GM23248 (cell line): ENCODE data around the gene ENTPD7.

ENCODE experiments used
- EZH2 ChIP-seq: fragments of 200-600 bp; sonication (generic); IDR thresholded peaks from 2 replicates; pipeline ENCODE4 v1.6.1; 2018; ENCODE audit warnings: antibody characterized with exemption, mild to moderate bottlenecking; ENCODE audit not compliant: insufficient read depth, poor library complexity, severe bottlenecking
- EZH2phosphoT487 ChIP-seq: fragments of 200-600 bp; sonication (generic); IDR thresholded peaks from 2 replicates; pipeline ENCODE4 v1.6.1; 2018; ENCODE audit warnings: antibody characterized with exemption, moderate library complexity, mild to moderate bottlenecking, low read depth; ENCODE audit not compliant: insufficient read depth

GRCh38 chr10:99720387-99720786 is 61.1 kb downstream of the ENTPD7 start:
- TF ChIP-seq EZH2 = no peak
- no peak for TF ChIP-seq EZH2phosphoT487
